WTC11 (cell line): Measurements from ENCODE around the gene MMS22L. TPM values are rescaled to one million over a fixed set of nuclear protein-coding genes. Genes with fewer than 3 reads are reported as not detected.

Experiments used
- GABPB1 ChIP-seq: sonication (generic); formaldehyde crosslinking; IDR thresholded peaks from 2 replicates; pipeline ENCODE4 v1.8.1; 2023; ENCODE audit warnings: mild to moderate bottlenecking, missing genetic modification reagents
- MAX ChIP-seq: sonication (generic); formaldehyde crosslinking; IDR thresholded peaks from 2 replicates; pipeline ENCODE4 v1.8.0; 2022; ENCODE audit warnings: mild to moderate bottlenecking, missing genetic modification reagents
- NFE2L1 ChIP-seq: sonication (generic); formaldehyde crosslinking; IDR thresholded peaks from 2 replicates; pipeline ENCODE4 v1.8.1; 2023; ENCODE audit warnings: missing genetic modification reagents
- RORB ChIP-seq: fragments of 250-450 bp; sonication (Bioruptor Pico); IDR thresholded peaks from 2 replicates; pipeline ENCODE4 v1.9.0; 2021; ENCODE audit warnings: mild to moderate bottlenecking
- TEAD1 ChIP-seq: sonication (generic); formaldehyde crosslinking; IDR thresholded peaks from 2 replicates; pipeline ENCODE4 v1.8.0; 2022; ENCODE audit warnings: mild to moderate bottlenecking, missing genetic modification reagents
- TP53 ChIP-seq: sonication (generic); formaldehyde crosslinking; IDR thresholded peaks from 2 replicates; pipeline ENCODE4 v1.8.1; 2023; ENCODE audit warnings: mild to moderate bottlenecking, missing genetic modification reagents
- ZNF423 ChIP-seq: fragments of 250-450 bp; sonication (Bioruptor Pico); IDR thresholded peaks from 2 replicates; pipeline ENCODE4 v2.1.2; 2022; ENCODE audit warnings: mild to moderate bottlenecking, moderate library complexity
- ZNF425 ChIP-seq: fragments of 250-450 bp; sonication (Bioruptor Pico); conservative IDR thresholded peaks from 2 replicates; pipeline ENCODE4 v1.9.0; 2021; ENCODE audit warnings: mild to moderate bottlenecking
- total RNA-seq: library from RNA; stranded (reverse); gene quantifications from 3 replicates; pipeline ENCODE4 v1.2.3, GENCODE V29; 2021
- TF ChIP-seq, protein P1 (sequence below): sonication (generic); formaldehyde crosslinking; IDR thresholded peaks from 2 replicates; pipeline ENCODE4 v1.8.0; 2023; ENCODE audit warnings: missing genetic modification reagents, mild to moderate bottlenecking, borderline replicate concordance
- TF ChIP-seq, protein P2 (sequence below): fragments of 250-450 bp; sonication (Bioruptor Pico); IDR thresholded peaks from 2 replicates; pipeline ENCODE4 v1.8.0; 2021; ENCODE audit warnings: mild to moderate bottlenecking
- TF ChIP-seq, protein P3 (sequence below): sonication (generic); formaldehyde crosslinking; conservative IDR thresholded peaks from 2 replicates; pipeline ENCODE4 v1.8.1; 2022; ENCODE audit warnings: mild to moderate bottlenecking, missing genetic modification reagents
- TF ChIP-seq, protein P4 (sequence below): sonication (generic); formaldehyde crosslinking; IDR thresholded peaks from 2 replicates; pipeline ENCODE4 v1.8.1; 2022; ENCODE audit warnings: mild to moderate bottlenecking, moderate library complexity, missing genetic modification reagents
- TF ChIP-seq, protein P5 (sequence below): sonication (generic); formaldehyde crosslinking; conservative IDR thresholded peaks from 2 replicates; pipeline ENCODE4 v1.8.1; 2023; ENCODE audit warnings: mild to moderate bottlenecking, low read depth, missing genetic modification reagents, moderate library complexity
- TF ChIP-seq, protein P6 (sequence below): sonication (generic); formaldehyde crosslinking; IDR thresholded peaks from 2 replicates; pipeline ENCODE4 v1.8.1; 2023; ENCODE audit warnings: mild to moderate bottlenecking, missing genetic modification reagents

Gene MMS22L
- total RNA-seq, 1 experiment from 2014 or later, result 39.7 TPM

GRCh38 chr6:97288188-97288587 is 5.2 kb upstream of the MMS22L start (continued):
- TF ChIP-seq, protein P1, sequence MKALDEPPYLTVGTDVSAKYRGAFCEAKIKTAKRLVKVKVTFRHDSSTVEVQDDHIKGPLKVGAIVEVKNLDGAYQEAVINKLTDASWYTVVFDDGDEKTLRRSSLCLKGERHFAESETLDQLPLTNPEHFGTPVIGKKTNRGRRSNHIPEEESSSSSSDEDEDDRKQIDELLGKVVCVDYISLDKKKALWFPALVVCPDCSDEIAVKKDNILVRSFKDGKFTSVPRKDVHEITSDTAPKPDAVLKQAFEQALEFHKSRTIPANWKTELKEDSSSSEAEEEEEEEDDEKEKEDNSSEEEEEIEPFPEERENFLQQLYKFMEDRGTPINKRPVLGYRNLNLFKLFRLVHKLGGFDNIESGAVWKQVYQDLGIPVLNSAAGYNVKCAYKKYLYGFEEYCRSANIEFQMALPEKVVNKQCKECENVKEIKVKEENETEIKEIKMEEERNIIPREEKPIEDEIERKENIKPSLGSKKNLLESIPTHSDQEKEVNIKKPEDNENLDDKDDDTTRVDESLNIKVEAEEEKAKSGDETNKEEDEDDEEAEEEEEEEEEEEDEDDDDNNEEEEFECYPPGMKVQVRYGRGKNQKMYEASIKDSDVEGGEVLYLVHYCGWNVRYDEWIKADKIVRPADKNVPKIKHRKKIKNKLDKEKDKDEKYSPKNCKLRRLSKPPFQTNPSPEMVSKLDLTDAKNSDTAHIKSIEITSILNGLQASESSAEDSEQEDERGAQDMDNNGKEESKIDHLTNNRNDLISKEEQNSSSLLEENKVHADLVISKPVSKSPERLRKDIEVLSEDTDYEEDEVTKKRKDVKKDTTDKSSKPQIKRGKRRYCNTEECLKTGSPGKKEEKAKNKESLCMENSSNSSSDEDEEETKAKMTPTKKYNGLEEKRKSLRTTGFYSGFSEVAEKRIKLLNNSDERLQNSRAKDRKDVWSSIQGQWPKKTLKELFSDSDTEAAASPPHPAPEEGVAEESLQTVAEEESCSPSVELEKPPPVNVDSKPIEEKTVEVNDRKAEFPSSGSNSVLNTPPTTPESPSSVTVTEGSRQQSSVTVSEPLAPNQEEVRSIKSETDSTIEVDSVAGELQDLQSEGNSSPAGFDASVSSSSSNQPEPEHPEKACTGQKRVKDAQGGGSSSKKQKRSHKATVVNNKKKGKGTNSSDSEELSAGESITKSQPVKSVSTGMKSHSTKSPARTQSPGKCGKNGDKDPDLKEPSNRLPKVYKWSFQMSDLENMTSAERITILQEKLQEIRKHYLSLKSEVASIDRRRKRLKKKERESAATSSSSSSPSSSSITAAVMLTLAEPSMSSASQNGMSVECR (CRISPR knock-in tag), result no peak
- TF ChIP-seq, protein P2, sequence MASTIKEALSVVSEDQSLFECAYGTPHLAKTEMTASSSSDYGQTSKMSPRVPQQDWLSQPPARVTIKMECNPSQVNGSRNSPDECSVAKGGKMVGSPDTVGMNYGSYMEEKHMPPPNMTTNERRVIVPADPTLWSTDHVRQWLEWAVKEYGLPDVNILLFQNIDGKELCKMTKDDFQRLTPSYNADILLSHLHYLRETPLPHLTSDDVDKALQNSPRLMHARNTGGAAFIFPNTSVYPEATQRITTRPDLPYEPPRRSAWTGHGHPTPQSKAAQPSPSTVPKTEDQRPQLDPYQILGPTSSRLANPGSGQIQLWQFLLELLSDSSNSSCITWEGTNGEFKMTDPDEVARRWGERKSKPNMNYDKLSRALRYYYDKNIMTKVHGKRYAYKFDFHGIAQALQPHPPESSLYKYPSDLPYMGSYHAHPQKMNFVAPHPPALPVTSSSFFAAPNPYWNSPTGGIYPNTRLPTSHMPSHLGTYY, result no peak
- TF ChIP-seq, protein P3, sequence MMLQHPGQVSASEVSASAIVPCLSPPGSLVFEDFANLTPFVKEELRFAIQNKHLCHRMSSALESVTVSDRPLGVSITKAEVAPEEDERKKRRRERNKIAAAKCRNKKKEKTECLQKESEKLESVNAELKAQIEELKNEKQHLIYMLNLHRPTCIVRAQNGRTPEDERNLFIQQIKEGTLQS (CRISPR knock-in tag), result no peak
- no peak for TF ChIP-seq ZNF425
- TF ChIP-seq MAX, result no peak
- TF ChIP-seq, protein P4, sequence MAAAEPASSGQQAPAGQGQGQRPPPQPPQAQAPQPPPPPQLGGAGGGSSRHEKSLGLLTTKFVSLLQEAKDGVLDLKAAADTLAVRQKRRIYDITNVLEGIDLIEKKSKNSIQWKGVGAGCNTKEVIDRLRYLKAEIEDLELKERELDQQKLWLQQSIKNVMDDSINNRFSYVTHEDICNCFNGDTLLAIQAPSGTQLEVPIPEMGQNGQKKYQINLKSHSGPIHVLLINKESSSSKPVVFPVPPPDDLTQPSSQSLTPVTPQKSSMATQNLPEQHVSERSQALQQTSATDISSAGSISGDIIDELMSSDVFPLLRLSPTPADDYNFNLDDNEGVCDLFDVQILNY (CRISPR knock-in tag), result no peak
- TF ChIP-seq TP53, result no peak
- no peak for TF ChIP-seq RORB
- TF ChIP-seq, protein P5, sequence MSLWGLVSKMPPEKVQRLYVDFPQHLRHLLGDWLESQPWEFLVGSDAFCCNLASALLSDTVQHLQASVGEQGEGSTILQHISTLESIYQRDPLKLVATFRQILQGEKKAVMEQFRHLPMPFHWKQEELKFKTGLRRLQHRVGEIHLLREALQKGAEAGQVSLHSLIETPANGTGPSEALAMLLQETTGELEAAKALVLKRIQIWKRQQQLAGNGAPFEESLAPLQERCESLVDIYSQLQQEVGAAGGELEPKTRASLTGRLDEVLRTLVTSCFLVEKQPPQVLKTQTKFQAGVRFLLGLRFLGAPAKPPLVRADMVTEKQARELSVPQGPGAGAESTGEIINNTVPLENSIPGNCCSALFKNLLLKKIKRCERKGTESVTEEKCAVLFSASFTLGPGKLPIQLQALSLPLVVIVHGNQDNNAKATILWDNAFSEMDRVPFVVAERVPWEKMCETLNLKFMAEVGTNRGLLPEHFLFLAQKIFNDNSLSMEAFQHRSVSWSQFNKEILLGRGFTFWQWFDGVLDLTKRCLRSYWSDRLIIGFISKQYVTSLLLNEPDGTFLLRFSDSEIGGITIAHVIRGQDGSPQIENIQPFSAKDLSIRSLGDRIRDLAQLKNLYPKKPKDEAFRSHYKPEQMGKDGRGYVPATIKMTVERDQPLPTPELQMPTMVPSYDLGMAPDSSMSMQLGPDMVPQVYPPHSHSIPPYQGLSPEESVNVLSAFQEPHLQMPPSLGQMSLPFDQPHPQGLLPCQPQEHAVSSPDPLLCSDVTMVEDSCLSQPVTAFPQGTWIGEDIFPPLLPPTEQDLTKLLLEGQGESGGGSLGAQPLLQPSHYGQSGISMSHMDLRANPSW (CRISPR knock-in tag), result no peak
- no peak for TF ChIP-seq ZNF423 (CRISPR knock-in tag)
- TF ChIP-seq GABPB1 (CRISPR knock-in tag), result no peak
- no peak for TF ChIP-seq NFE2L1 (CRISPR knock-in tag)
- no peak for TF ChIP-seq TEAD1
- TF ChIP-seq, protein P6, sequence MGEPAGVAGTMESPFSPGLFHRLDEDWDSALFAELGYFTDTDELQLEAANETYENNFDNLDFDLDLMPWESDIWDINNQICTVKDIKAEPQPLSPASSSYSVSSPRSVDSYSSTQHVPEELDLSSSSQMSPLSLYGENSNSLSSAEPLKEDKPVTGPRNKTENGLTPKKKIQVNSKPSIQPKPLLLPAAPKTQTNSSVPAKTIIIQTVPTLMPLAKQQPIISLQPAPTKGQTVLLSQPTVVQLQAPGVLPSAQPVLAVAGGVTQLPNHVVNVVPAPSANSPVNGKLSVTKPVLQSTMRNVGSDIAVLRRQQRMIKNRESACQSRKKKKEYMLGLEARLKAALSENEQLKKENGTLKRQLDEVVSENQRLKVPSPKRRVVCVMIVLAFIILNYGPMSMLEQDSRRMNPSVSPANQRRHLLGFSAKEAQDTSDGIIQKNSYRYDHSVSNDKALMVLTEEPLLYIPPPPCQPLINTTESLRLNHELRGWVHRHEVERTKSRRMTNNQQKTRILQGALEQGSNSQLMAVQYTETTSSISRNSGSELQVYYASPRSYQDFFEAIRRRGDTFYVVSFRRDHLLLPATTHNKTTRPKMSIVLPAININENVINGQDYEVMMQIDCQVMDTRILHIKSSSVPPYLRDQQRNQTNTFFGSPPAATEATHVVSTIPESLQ (CRISPR knock-in tag), result no peak
